HG02870 (cell line): ENCODE measurements around the gene PDZD8.
"Not testable (repeated sequence)": the region's sequence is repeated elsewhere in the genome, so short reads cannot be mapped to it uniquely, and the experiment has no call there.

ENCODE experiments used
- ATAC-seq: cut with Tn5 transposase; IDR thresholded peaks from one replicate; pipeline ENCODE4 v1.9.1; 2021; ENCODE audit warnings: mild to moderate bottlenecking, moderate library complexity; ENCODE audit not compliant: unreplicated experiment

The PDZD8 gene

GRCh38 chr10:117300671-117301070 is 74.6 kb downstream of the PDZD8 start:
- no peak for ATAC-seq

- ATAC-seq, result no peak
Observed at GRCh38 chr10:117299435-117299834, 75.8 kb downstream of the PDZD8 start.

DNA sequence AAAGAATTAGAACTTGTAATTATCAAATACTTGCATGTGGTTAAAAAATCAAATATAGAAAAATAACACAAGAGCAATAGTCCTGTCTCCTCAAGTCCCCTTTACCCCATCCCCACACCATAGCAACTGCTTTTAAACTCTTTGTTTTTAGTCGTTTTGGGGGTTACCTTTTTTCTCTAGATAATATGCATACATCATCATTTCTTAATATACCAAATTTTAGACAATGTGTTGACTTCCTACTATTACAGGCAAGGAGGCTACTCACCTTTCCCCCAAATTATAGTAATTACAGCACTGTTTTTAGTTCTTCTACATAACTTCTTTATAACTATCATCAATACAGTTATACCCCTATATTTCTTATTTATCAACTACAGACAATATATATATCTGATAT is 77.0 kb downstream of the PDZD8 start:
- no peak for ATAC-seq

DNA sequence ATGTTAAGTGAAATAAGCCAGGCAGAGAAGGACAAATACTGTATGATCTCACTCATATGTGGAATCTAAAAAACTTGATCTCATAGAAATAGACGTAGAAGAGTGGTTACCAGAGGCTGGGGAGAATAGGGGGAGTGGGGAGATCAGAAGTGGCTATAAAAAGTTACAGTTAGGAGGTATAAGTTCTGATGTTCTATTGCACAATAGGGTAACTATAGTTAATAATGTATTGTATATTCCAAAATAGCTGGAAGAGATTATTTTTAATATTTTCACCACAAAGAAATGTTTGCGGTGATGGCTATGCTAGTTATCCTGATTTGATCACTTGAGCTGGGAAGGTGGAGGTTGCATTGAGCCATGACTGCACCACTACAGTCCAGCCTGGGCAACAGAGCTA is 80.5 kb downstream of the PDZD8 start:
- ATAC-seq, result no peak

DNA sequence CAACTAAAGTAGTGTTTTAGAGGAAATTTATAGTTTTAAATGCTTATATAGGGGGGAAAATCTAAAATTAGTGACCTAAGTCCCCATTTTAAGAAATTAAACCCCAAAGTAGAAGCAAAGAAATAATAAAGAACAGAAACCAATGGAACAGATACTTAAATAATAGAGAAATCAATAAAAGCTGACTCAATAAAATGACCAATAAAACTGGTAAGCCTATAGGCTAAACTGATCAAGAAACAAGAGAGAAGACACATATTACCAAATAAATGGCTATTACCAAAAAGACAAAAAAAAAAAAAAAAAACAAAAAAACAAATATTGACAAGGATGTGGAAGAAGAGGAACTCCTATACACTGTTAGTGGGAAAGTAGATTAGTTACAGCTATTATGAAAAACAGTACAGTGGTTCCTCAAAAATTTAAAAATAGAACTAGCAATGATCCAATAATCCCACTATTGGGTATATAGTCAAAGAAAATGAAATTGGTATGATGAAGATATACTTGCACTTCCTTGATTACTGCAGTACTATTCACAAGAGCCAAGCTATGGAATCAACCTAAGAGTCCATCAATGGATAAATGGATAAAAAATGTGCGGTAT is 81.1 kb downstream of the PDZD8 start:
- ATAC-seq, result no peak

- not testable (repeated sequence) for ATAC-seq
Observed at GRCh38 chr10:117290872-117291271, 84.4 kb downstream of the PDZD8 start.

DNA sequence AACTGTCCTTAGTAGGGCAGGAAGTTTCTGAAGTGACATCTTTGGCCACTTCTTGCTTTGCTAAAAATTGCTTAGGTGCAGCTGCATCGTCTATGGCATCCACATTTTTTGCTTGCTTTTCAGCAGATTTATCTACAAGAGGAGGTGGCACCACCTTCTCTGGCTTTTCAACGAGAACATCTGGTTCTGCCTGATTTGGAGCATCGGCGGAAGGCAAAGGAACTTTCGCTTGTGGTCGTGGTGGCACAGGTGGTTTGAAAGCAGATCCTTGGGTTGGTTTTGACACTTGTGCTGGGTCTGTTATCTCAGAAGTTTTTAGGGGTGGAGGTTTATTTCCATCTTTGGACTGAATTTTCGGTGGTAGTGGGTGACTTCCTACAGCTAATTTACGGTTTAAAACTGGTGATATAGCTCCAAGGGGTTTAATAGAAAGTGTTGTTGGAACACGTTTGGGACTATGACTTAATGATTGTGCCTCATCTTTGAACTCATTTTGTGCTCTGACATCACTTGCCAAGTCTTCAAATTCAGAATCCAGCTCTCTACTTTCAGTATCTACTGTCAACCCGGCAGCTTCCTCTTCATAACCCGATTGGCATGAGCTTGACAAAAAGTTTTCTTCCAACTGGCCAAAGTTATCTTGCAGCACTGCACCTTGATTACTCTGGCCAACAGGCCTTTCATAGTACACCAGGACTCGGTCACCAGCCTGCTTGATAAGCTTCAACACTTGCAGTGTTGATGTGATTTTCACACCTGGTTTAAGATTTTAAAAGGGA is 90.3 kb downstream of the PDZD8 start:
- ATAC-seq, result no peak

- ATAC-seq, result no peak
Observed at GRCh38 chr10:117277675-117278074, 97.6 kb downstream of the PDZD8 start.

- ATAC-seq, result no peak
Observed at GRCh38 chr10:117275121-117275520, 100.1 kb downstream of the PDZD8 start.

DNA sequence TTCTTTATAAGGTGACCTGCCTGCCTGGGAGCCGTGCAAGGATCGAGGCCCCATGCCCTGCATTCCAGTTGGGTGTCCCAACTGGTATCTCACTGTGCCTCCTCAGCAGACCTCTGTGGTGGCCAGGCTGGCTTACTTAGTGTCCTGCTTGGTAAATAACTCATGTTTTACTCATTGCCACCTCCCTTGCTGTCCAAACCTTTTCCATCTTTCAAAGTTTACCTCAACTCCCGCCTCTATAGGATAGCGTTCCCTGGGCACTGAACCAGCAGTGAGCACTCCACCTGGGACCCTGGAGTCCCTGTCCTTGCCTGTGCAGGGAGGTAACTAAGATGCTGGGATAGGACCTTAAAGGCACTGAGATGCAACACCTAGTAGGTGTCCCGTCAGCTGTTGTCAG is 100.7 kb downstream of the PDZD8 start:
- no peak for ATAC-seq

GRCh38 chr10:117273980-117274379 is 101.3 kb downstream of the PDZD8 start:
- no peak for ATAC-seq

DNA sequence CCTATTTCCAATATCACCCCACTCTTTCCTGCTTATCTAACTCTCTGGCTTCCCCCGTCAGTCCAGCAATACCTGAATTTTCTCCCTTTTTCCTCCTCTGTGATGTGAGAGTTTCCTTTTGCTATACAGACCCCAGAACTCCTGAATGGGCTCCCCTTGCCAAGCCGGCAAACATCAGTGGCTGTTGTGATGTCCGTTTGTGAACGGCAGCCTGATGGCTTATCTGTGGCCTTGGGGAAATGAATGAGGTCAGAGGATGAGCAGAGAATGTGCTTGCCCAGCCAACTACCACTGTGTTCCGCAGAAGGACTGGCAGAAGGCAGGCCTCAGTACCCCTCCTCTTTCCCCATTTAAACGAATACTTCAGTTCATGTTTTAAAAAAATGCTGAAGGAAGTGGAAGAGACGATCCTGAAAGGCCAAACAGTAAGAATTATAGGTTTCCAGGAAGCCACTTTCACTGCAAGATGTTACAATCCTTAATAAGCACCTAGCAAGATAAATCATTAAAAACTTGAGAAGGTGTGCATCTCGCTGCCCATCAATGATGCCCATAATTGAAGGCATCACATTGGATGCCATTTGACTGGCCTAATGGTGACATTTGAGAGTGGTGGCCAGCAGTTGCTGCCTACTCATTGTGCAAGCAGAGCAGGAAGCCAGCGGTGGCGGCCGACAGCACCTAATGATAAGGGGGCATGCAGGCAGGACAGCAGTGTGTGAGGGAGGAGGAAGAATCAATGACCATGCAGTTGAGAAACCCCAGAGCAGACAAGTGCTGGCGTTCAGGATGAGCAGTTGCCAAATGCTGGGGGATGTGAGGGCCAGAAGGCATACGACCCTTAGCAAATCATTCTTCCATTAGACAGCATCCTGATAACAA is 102.8 kb downstream of the PDZD8 start:
- no peak for ATAC-seq

GRCh38 chr10:117271427-117271826 is 103.8 kb downstream of the PDZD8 start:
- no peak for ATAC-seq

DNA sequence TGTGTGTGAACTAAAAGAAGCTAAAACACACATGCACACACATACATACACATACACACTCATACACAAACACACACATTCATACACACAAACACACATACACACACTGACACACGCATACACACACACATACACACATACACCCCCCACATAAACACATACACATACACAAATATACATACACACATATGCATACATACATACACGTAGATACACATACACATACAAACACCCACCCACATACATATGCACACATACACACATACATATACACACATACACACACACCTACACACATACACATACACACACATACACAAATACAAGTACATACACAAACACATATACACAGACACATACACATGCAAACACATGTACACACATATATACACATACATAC is 106.3 kb downstream of the PDZD8 start:
- ATAC-seq, result no peak

- ATAC-seq, result no peak
Observed at GRCh38 chr10:117268258-117268657, 107.0 kb downstream of the PDZD8 start.

GRCh38 chr10:117266812-117267211 is 108.4 kb downstream of the PDZD8 start:
- no peak for ATAC-seq

- ATAC-seq, result no peak
Observed at GRCh38 chr10:117266400-117266799, 108.8 kb downstream of the PDZD8 start.

- no peak for ATAC-seq
Observed at GRCh38 chr10:117264782-117265181, 110.5 kb downstream of the PDZD8 start.

DNA sequence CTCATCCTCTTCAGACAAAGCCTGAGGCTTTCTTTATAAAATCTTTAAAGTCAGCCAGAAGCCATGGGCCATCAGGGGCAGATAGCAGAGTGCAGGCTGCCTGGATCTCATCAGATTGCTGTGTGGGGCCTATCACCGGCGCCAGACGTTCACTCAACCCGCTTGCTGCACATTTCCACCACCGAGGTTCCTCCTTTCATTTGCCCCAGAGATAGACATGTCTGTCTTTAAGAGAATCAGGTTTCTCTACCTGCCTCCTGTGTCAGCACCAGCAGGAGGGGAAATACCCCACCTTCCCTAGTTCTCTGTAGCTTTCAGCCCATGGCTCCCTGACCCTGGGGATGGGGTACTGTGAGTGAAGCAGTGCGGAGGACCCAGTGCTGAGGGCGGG is 112.3 kb downstream of the PDZD8 start:
- no peak for ATAC-seq

DNA sequence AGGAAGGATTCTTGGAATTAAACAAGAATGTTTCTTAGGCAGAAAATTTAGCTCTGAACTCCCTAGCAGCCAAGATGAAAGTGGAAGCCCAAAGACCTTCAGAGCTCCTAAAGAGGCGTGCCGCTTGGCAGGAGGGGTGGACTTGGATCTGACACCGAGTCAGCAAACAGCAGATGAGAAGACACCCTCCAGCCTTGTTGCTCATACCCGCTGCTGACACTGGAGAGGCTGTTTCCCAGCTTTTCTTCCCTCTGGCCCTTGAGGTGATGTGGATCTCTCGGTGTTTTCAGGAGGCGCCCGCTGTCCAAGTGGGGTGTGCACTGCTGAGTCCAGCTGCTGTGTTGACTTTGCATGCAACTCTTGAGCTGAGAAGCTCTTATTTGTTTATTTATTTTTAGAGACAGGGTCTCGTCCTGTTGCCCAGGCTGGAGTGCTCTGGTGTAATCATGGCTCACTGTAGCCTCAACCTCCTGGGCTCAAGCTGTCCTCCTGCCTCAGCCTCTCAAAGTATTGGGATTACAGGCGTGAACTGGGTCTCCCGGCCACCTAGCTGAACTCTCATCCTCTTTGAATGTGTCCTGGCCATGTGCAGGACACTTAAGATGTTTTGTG is 112.8 kb downstream of the PDZD8 start:
- ATAC-seq, result no peak

- ATAC-seq, result no peak
Observed at GRCh38 chr10:117261501-117261900, 113.7 kb downstream of the PDZD8 start.
